Neural cell (in vitro differentiated cells): ENCODE results near the gene GRM1. TPM values are rescaled to one million over a fixed set of nuclear protein-coding genes. Genes with fewer than 3 reads are reported as not detected.

Experiments used
- H2AFZ ChIP-seq: fragments of 200-600, 300-800 bp; sonication (generic), shearing (Covaris generic); 2 replicates; pipeline ENCODE4 v1.6.0; 2014; ENCODE audit warnings: low read depth, mild to moderate bottlenecking, antibody characterized with exemption, low read length, moderate library complexity
- H3F3A ChIP-seq: fragments of 200-600 bp; shearing (Covaris generic); 2 replicates; pipeline ENCODE4 v1.6.1; 2016; ENCODE audit warnings: mild to moderate bottlenecking, moderate library complexity, mixed read lengths, antibody characterized with exemption, low read length; ENCODE audit not compliant: insufficient read depth, poor library complexity, severe bottlenecking
- H3K27ac ChIP-seq: fragments of 200-600, 300-800 bp; sonication (generic), shearing (Covaris generic); 2 replicates; pipeline ENCODE4 v1.5.1; 2014; ENCODE audit warnings: mild to moderate bottlenecking, low read length, moderate library complexity
- H3K27me3 ChIP-seq: fragments of 300-800, 200-600 bp; sonication (generic), shearing (Covaris generic); 2 replicates; pipeline ENCODE4 v1.6.0; 2014; ENCODE audit warnings: mild to moderate bottlenecking, low read depth, low read length, moderate library complexity; ENCODE audit not compliant: insufficient read depth
- H3K36me3 ChIP-seq: fragments of 300-800, 200-600 bp; sonication (generic), shearing (Covaris generic); 2 replicates; pipeline ENCODE4 v1.5.1; 2014; ENCODE audit warnings: mild to moderate bottlenecking, antibody characterized with exemption, low read length, moderate library complexity; ENCODE audit not compliant: insufficient read depth
- H3K4me2 ChIP-seq: fragments of 300-800, 200-600 bp; sonication (generic), shearing (Covaris generic); 2 replicates; pipeline ENCODE4 v1.6.0; 2014; ENCODE audit warnings: mild to moderate bottlenecking, low read length
- H3K4me3 ChIP-seq: fragments of 300-800, 200-600 bp; sonication (generic), shearing (Covaris generic); 2 replicates; pipeline ENCODE4 v1.5.1; 2014; ENCODE audit warnings: mild to moderate bottlenecking, low read length, moderate library complexity
- H3K79me2 ChIP-seq: fragments of 200-600 bp; shearing (Covaris generic); replicated peaks from 2 replicates; pipeline ENCODE4 v1.6.0; 2014; ENCODE audit warnings: mild to moderate bottlenecking, low read length, moderate library complexity; ENCODE audit not compliant: insufficient read depth
- H3K9ac ChIP-seq: fragments of 300-800, 200-600 bp; sonication (generic), shearing (Covaris generic); 2 replicates; pipeline ENCODE4 v1.6.1; 2016; ENCODE audit warnings: mild to moderate bottlenecking, low read length, mixed read lengths
- H3K9me2 ChIP-seq: fragments of 200-600 bp; shearing (Covaris generic); 2 replicates; pipeline ENCODE4 v1.6.1; 2016; ENCODE audit warnings: mild to moderate bottlenecking, low read length, mixed read lengths; ENCODE audit not compliant: insufficient read depth
- H3K9me3 ChIP-seq: fragments of 200-600, 300-800 bp; sonication (generic), shearing (Covaris generic); 2 replicates; pipeline ENCODE4 v1.6.1; 2016; ENCODE audit warnings: mild to moderate bottlenecking, mixed run types, low read length, moderate library complexity, mixed read lengths
- H4K20me1 ChIP-seq: fragments of 200-600 bp; shearing (Covaris generic); 2 replicates; pipeline ENCODE4 v1.6.1; 2016; ENCODE audit warnings: mild to moderate bottlenecking, mixed run types; ENCODE audit not compliant: insufficient read depth
- CTCF ChIP-seq: fragments of 450-650 bp; IDR thresholded peaks from 2 replicates; pipeline ENCODE4 v1.5.1; 2014; ENCODE audit warnings: antibody characterized with exemption, mild to moderate bottlenecking, moderate library complexity; ENCODE audit not compliant: poor library complexity, severe bottlenecking
- EP300 ChIP-seq: fragments of 450-650 bp; conservative IDR thresholded peaks from 2 replicates; pipeline ENCODE4 v1.6.1; 2014; ENCODE audit warnings: antibody characterized with exemption, mild to moderate bottlenecking, moderate library complexity; ENCODE audit not compliant: poor library complexity, severe bottlenecking
- EZH2 ChIP-seq: fragments of 200-600, 300-800 bp; shearing (Covaris generic), sonication (generic); IDR thresholded peaks from 2 replicates; pipeline ENCODE4 v1.6.1; 2014; ENCODE audit warnings: antibody characterized with exemption, low read length, borderline replicate concordance, mild to moderate bottlenecking; ENCODE audit not compliant: insufficient read depth, poor library complexity, severe bottlenecking
- MXI1 ChIP-seq: fragments of 450-650 bp; conservative IDR thresholded peaks from 2 replicates; pipeline ENCODE4 v1.6.1; 2014; ENCODE audit warnings: antibody characterized with exemption, mild to moderate bottlenecking; ENCODE audit not compliant: poor library complexity, severe bottlenecking
- POLR2AphosphoS5 ChIP-seq: IDR thresholded peaks from 2 replicates; pipeline ENCODE4 v1.6.1; 2012
- RAD21 ChIP-seq: fragments of 450-650 bp; conservative IDR thresholded peaks from 2 replicates; pipeline ENCODE4 v1.6.1; 2014; ENCODE audit warnings: antibody characterized with exemption, mild to moderate bottlenecking, moderate library complexity
- REST ChIP-seq: IDR thresholded peaks from 2 replicates; pipeline ENCODE4 v1.6.1; 2012; ENCODE audit warnings: borderline replicate concordance
- SMC3 ChIP-seq: fragments of 450-650 bp; conservative IDR thresholded peaks from 2 replicates; pipeline ENCODE4 v1.6.1; 2014; ENCODE audit warnings: antibody characterized with exemption, mild to moderate bottlenecking, moderate library complexity; ENCODE audit not compliant: poor library complexity
- TAF1 ChIP-seq: IDR thresholded peaks from 2 replicates; pipeline ENCODE4 v1.6.1; 2012; ENCODE audit warnings: low read depth
- polyA plus RNA-seq: library from polyadenylated mRNA; depleted of rRNA; stranded (reverse); fragments of >200 nt; gene quantifications from 2 replicates; pipeline ENCODE4 v1.2.3, GENCODE V29; 2014

The GRM1 gene
- polyA plus RNA-seq, 1 donor from 2014 or later: 2.9 TPM

DNA sequence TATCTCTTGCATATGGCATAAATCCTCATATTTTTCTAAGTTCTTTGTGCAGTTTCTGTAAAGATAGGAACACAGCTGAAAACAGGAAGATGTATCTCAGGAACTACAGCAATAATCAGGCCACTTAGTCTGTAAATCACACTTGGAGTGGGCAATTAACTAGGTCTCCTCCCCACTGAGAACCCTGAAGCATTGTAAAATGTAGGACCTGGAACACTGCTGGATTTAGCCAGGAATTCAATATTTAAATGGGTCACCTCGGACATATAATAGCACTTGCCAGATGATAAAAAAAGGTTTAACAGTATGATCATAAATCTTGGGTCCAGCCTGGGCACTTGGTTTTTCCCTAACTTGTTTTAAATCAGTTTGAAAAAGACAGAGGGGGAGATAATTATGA is 155.0 kb downstream of the GRM1 start:
- H3F3A ChIP-seq: no peaks in the 10 kb centered on the region
- H2AFZ ChIP-seq: no peak overlapping the region
- no peaks in the 10 kb centered on the region for H3K9me2 ChIP-seq
- no peak overlapping the region for H3K27ac ChIP-seq
- no peak overlapping the region for H3K9ac ChIP-seq
- H3K9me3 ChIP-seq: no peaks in the 10 kb centered on the region
- no peaks in the 10 kb centered on the region for H3K36me3 ChIP-seq
- no peak for TF ChIP-seq TAF1
- no peak for TF ChIP-seq RAD21
- no peak for TF ChIP-seq CTCF
- no peak for TF ChIP-seq EZH2
- TF ChIP-seq POLR2AphosphoS5: no peak
- TF ChIP-seq EP300: no peak
- no peak for TF ChIP-seq MXI1
- no peak for TF ChIP-seq SMC3
- TF ChIP-seq REST: no peak
- H3K4me2 ChIP-seq: no peak overlapping the region
- H4K20me1 ChIP-seq: no peaks in the 10 kb centered on the region
- no peak overlapping the region for H3K4me3 ChIP-seq
- no peaks in the 10 kb centered on the region for H3K79me2 ChIP-seq
- no peaks in the 10 kb centered on the region for H3K27me3 ChIP-seq

DNA sequence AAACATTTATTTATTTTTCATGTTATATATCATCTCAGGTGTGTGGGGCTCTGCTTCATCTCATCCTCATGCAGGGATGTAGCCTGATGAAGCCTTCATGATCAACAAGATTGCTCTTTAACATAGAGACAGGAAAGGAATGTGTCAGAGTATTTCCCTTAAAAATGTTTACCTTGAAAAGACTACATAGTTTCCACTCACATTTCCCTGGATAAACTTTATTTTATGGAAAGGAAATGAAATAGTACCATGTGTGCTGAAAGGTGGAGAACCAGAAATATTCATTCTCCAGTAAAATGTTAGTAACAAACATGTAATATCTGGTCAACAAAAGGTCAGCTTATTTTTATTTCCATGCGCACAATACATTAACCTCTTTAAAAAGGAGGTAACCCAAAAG is 155.8 kb downstream of the GRM1 start:
- Histone ChIP-seq H2AFZ (no peak overlapping the region), H3K36me3 (no peaks in the 10 kb centered on the region), H3K27me3 (no peaks in the 10 kb centered on the region), H3K9me3 (no peaks in the 10 kb centered on the region), H3K9ac (no peak overlapping the region), H4K20me1 (no peaks in the 10 kb centered on the region), H3F3A (no peaks in the 10 kb centered on the region), H3K79me2 (no peaks in the 10 kb centered on the region), H3K9me2 (no peaks in the 10 kb centered on the region), H3K4me3 (no peak overlapping the region), H3K4me2 (no peak overlapping the region), H3K27ac (no peak overlapping the region)
- TF ChIP-seq RAD21 (no peak), EP300 (no peak), POLR2AphosphoS5 (no peak), TAF1 (no peak), CTCF (no peak), MXI1 (no peak), EZH2 (no peak), SMC3 (no peak), REST (no peak)
